Measurements from ENCODE around the gene MTMR2. TPM values are rescaled to one million over a fixed set of nuclear protein-coding genes. Genes with fewer than 3 reads are reported as not detected.
A peak's percentile ranks its signal among the peaks of the same experiment; 100 is the strongest.

The MTMR2 gene
- total and polyA plus RNA-seq, 2 donors (not counting 3 experiments of a cell fraction or from before 2014, with no cell fraction given) = 19.5 to 49.5 TPM

DNA sequence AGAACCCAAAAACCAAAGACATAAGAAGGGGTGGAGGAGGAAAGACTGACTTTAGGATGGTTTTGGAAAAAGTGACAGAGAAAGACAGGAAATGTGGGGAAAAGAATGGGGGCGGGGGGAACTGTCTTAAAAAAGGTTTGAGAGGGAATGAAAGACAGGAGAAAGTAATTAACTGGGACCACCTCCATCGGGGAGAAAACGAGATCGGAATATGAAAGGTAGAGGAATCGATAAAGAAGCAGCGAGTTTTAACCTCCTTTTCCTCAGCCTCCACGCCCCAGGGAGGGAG is 524 bp downstream of the MTMR2 start:
- POLR2A ChIA-PET = interaction anchor here (0.6 to 1.1 kb wide), 3 partner anchors 19 to 419 kb away, joined by 3 read pairs; no protein-coding TSS in a partner anchor
- peaks cover 35% of the 10 kb centered on the region for H3K4me1 ChIP-seq (ENCODE audit: control insufficient read depth, extremely low read depth, insufficient read depth, low read length)
- no TSS peak for BruUV-seq (replicated peaks)
- dilution Hi-C loops (cut with MboI; ENCODE audit: extremely low pct_ligation_motif_present, low sequenced_read_pairs) (no loop called here), intact Hi-C loops (cut with micrococcal nuclease) (loop anchor here (5.0 kb wide), 1 partner anchor 304 kb away; no protein-coding TSS in a partner anchor)
- no peaks in the 10 kb centered on the region for H3K27me3 ChIP-seq (ENCODE audit: control insufficient read depth in 2 of 2, insufficient read depth in 2 of 2, low read length in 2 of 2)
- TF ChIP-seq POLR2A (IDR thresholded peaks at IDR 0.05; ENCODE audit: low read depth, low read length) = no peak
- no peak for TF ChIP-seq FOS (IDR thresholded peaks at IDR 0.05; ENCODE audit: borderline replicate concordance, insufficient read depth, low read length)
- no peak for TF ChIP-seq JUN (IDR thresholded peaks at IDR 0.05; ENCODE audit: borderline replicate concordance, insufficient read depth, insufficient read length, low read depth)
- TF ChIP-seq MAX (IDR thresholded peaks at IDR 0.05; ENCODE audit: insufficient read depth, insufficient read length) = no peak
- no peak for TF ChIP-seq GATA2 (IDR thresholded peaks at IDR 0.05; ENCODE audit: insufficient read depth, insufficient read length, low read depth, low read length)
- TF ChIP-seq, protein P1, sequence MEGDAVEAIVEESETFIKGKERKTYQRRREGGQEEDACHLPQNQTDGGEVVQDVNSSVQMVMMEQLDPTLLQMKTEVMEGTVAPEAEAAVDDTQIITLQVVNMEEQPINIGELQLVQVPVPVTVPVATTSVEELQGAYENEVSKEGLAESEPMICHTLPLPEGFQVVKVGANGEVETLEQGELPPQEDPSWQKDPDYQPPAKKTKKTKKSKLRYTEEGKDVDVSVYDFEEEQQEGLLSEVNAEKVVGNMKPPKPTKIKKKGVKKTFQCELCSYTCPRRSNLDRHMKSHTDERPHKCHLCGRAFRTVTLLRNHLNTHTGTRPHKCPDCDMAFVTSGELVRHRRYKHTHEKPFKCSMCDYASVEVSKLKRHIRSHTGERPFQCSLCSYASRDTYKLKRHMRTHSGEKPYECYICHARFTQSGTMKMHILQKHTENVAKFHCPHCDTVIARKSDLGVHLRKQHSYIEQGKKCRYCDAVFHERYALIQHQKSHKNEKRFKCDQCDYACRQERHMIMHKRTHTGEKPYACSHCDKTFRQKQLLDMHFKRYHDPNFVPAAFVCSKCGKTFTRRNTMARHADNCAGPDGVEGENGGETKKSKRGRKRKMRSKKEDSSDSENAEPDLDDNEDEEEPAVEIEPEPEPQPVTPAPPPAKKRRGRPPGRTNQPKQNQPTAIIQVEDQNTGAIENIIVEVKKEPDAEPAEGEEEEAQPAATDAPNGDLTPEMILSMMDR (IDR thresholded peaks at IDR 0.05; ENCODE audit: extremely low read depth in 1 of 2, insufficient read depth in 1 of 2, low read depth in 1 of 2, low read length in 2 of 2) = no peak
- no peak for TF ChIP-seq EZH2 (IDR thresholded peaks at IDR 0.05; ENCODE audit: borderline replicate concordance, low read depth, low read length, severe bottlenecking)
- no peaks in the 10 kb centered on the region for H4K20me1 ChIP-seq (replicated peaks; ENCODE audit: control insufficient read depth, extremely low read depth, insufficient read depth, low read length)
- H3K4me2 ChIP-seq (ENCODE audit: insufficient read depth, low read length) = peak overlapping the region; percentile 95
- peak overlapping the region; percentile 100 for H3K9ac ChIP-seq (replicated peaks; ENCODE audit: extremely low read depth, insufficient read depth, low read length)
- H3K79me2 ChIP-seq (ENCODE audit: control insufficient read depth, insufficient read depth, low read length) = peaks cover 55% of the 10 kb centered on the region
- H3K27ac ChIP-seq (ENCODE audit: insufficient read depth, low read depth, low read length) = peak overlapping the region; percentile 75
- H3K9me3 ChIP-seq (replicated peaks; ENCODE audit: control insufficient read depth, insufficient read depth, low read length) = no peaks in the 10 kb centered on the region
- FAIRE-seq (no peak), DNase-seq (ENCODE audit: low read depth, low spot score) (no peak)
- H3K9me1 ChIP-seq (replicated peaks; ENCODE audit: control insufficient read depth, extremely low read depth, insufficient read depth, low read length) = no peaks in the 10 kb centered on the region
- CTCF ChIA-PET = interaction anchor here (0.8 to 2.0 kb wide), 5 partner anchors 46 to 470 kb away, joined by 3 to 18 read pairs (median 4); no protein-coding TSS in a partner anchor
- peak overlapping the region; percentile 92 to 99 (median 98) for H3K4me3 ChIP-seq (replicated peaks in 1 of 3; ENCODE audit: insufficient read depth in 1 of 3, low read depth in 1 of 3, low read length in 3 of 3)
- H2AFZ ChIP-seq (ENCODE audit: low read depth, low read length) = peak overlapping the region; percentile 93
- no peaks in the 10 kb centered on the region for H3K36me3 ChIP-seq (ENCODE audit: control insufficient read depth in 2 of 2, extremely low read depth in 1 of 2, insufficient read depth in 2 of 2, low read length in 2 of 2)

Data from endothelial cell of umbilical vein (primary cell).